ENCODE data around the gene ANAPC2.

The ANAPC2 gene

GRCh38 chr9:137160054-137160425, 28.3 kb downstream of the ANAPC2 start:
- H3K27me3 ChIP-seq (ENCODE audit: insufficient read depth, low read length, poor library complexity), result no peaks in the 10 kb centered on the region
- no peak for ATAC-seq (ENCODE audit: insufficient read depth, low read depth)

GRCh38 chr9:137159105-137160053, 29.0 kb downstream of the ANAPC2 start:
- no peaks in the 10 kb centered on the region for H3K79me2 ChIP-seq (ENCODE audit: insufficient read depth, low read length)
- TF ChIP-seq EZH2 (IDR thresholded peaks at IDR 0.05; ENCODE audit: borderline replicate concordance, low read depth, low read length, severe bottlenecking), result no peak
- TF ChIP-seq CTCF (IDR thresholded peaks at IDR 0.05; ENCODE audit: borderline replicate concordance, extremely low read depth, low read length, poor library complexity, severe bottlenecking), result no peak
- H3K9ac ChIP-seq (ENCODE audit: low read depth, low read length), result no peak overlapping the region
- H3K4me2 ChIP-seq (ENCODE audit: insufficient read depth, low read length), result no peak overlapping the region
- no peaks in the 10 kb centered on the region for H3K27me3 ChIP-seq (ENCODE audit: insufficient read depth, low read length, poor library complexity)
- no peak overlapping the region for H3K27ac ChIP-seq (ENCODE audit: low read length)
- no peak overlapping the region for H3K4me3 ChIP-seq (ENCODE audit: low read depth in 1 of 2, low read length in 2 of 2)
- H4K20me1 ChIP-seq (ENCODE audit: insufficient read depth, low read length), result peaks cover 9% of the 10 kb centered on the region; the same call in 1 of the 2 replicates
- no peaks in the 10 kb centered on the region for H3K4me1 ChIP-seq (ENCODE audit: insufficient read depth, low read length)
- DNase-seq (no peak), ATAC-seq (ENCODE audit: insufficient read depth, low read depth) (no peak)
- no peaks in the 10 kb centered on the region for H3K9me3 ChIP-seq (ENCODE audit: insufficient read depth, low read length, severe bottlenecking)
- H3K36me3 ChIP-seq (ENCODE audit: insufficient read depth, low read length), result no peaks in the 10 kb centered on the region
- H2AFZ ChIP-seq (ENCODE audit: low read depth, low read length), result no peak overlapping the region

More at GRCh38 chr9:137160054-137160425, 28.3 kb downstream of the ANAPC2 start:
- Histone ChIP-seq H4K20me1 (ENCODE audit: insufficient read depth, low read length) (peaks cover 9% of the 10 kb centered on the region; the same call in 1 of the 2 replicates), H3K4me3 (ENCODE audit: low read depth in 1 of 2, low read length in 2 of 2) (no peak overlapping the region), H3K9ac (ENCODE audit: low read depth, low read length) (no peak overlapping the region), H3K4me1 (ENCODE audit: insufficient read depth, low read length) (no peaks in the 10 kb centered on the region), H3K36me3 (ENCODE audit: insufficient read depth, low read length) (no peaks in the 10 kb centered on the region), H3K9me3 (ENCODE audit: insufficient read depth, low read length, severe bottlenecking) (no peaks in the 10 kb centered on the region), H3K4me2 (ENCODE audit: insufficient read depth, low read length) (no peak overlapping the region), H3K79me2 (ENCODE audit: insufficient read depth, low read length) (no peaks in the 10 kb centered on the region), H3K27ac (ENCODE audit: low read length) (no peak overlapping the region), H2AFZ (ENCODE audit: low read depth, low read length) (no peak overlapping the region)
- DNase-seq, result no peak
- TF ChIP-seq EZH2 (IDR thresholded peaks at IDR 0.05; ENCODE audit: borderline replicate concordance, low read depth, low read length, severe bottlenecking), result no peak
- TF ChIP-seq CTCF (IDR thresholded peaks at IDR 0.05; ENCODE audit: borderline replicate concordance, extremely low read depth, low read length, poor library complexity, severe bottlenecking), result no peak

GRCh38 chr9:137158625-137159024, 29.7 kb downstream of the ANAPC2 start:
- no peak overlapping the region for H3K4me2 ChIP-seq (ENCODE audit: insufficient read depth, low read length)
- TF ChIP-seq EZH2 (IDR thresholded peaks at IDR 0.05; ENCODE audit: borderline replicate concordance, low read depth, low read length, severe bottlenecking) (no peak), CTCF (IDR thresholded peaks at IDR 0.05; ENCODE audit: borderline replicate concordance, extremely low read depth, low read length, poor library complexity, severe bottlenecking) (no peak)

More at GRCh38 chr9:137158625-137159024, 29.7 kb downstream of the ANAPC2 start:
- Histone ChIP-seq H3K4me3 (ENCODE audit: low read depth in 1 of 2, low read length in 2 of 2) (no peak overlapping the region), H3K27me3 (ENCODE audit: insufficient read depth, low read length, poor library complexity) (no peaks in the 10 kb centered on the region), H4K20me1 (ENCODE audit: insufficient read depth, low read length) (peaks cover 9% of the 10 kb centered on the region; the same call in 1 of the 2 replicates), H3K4me1 (ENCODE audit: insufficient read depth, low read length) (no peaks in the 10 kb centered on the region), H3K36me3 (ENCODE audit: insufficient read depth, low read length) (no peaks in the 10 kb centered on the region), H3K27ac (ENCODE audit: low read length) (no peak overlapping the region), H3K9me3 (ENCODE audit: insufficient read depth, low read length, severe bottlenecking) (no peaks in the 10 kb centered on the region), H3K9ac (ENCODE audit: low read depth, low read length) (no peak overlapping the region), H3K79me2 (ENCODE audit: insufficient read depth, low read length) (no peaks in the 10 kb centered on the region), H2AFZ (ENCODE audit: low read depth, low read length) (no peak overlapping the region)
- ATAC-seq (ENCODE audit: insufficient read depth, low read depth), result no peak
- no peak for DNase-seq

Measured in DND-41 (cell line).